ENCODE results near the gene ZDHHC21. TPM values are rescaled to one million over a fixed set of nuclear protein-coding genes. Genes with fewer than 3 reads are reported as not detected.

Gene ZDHHC21
- polyA plus RNA-seq, 2 of the 4 experiments (the other 2 are of a cell fraction): 3.7 to 9.1 TPM

DNA sequence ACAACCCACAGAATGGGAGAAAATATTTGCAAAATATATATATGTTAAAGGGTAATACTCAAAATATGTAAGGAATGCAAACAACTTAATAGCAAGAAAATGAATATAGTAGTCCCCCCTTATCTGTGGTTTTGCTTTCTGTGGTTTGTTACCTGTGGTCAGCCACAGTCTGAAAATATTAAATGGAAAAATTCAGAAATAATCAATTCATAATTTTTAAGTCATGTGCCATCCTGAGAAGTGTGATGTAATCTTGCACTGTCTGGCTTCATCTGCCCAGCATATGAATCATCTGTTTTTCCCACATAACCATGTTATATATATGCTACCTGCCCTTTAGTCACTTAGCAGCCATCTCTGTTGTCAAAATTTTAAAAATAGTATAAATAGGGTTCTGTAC is 17.6 kb upstream of the ZDHHC21 start:
- no peak overlapping the region for H3K4me3 ChIP-seq
- H3K4me1 ChIP-seq: no peaks in the 10 kb centered on the region
- no peak for TF ChIP-seq JUN (IDR thresholded peaks at IDR 0.05)
- TF ChIP-seq, protein P1, sequence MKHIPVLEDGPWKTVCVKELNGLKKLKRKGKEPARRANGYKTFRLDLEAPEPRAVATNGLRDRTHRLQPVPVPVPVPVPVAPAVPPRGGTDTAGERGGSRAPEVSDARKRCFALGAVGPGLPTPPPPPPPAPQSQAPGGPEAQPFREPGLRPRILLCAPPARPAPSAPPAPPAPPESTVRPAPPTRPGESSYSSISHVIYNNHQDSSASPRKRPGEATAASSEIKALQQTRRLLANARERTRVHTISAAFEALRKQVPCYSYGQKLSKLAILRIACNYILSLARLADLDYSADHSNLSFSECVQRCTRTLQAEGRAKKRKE (CRISPR knock-in tag; IDR thresholded peaks at IDR 0.05; ENCODE audit: low read depth): no peak
- TF ChIP-seq ZSCAN20 (CRISPR knock-in tag; IDR thresholded peaks at IDR 0.05): no peak
- no peak for TF ChIP-seq ZC3H11A (IDR thresholded peaks at IDR 0.05)
- TF ChIP-seq RFX5 (IDR thresholded peaks at IDR 0.05): no peak
- TF ChIP-seq RAD21 (conservative IDR thresholded peaks at IDR 0.05 in 1 of 2, IDR thresholded peaks at IDR 0.05 in 1 of 2): no peak
- TF ChIP-seq, protein P2, sequence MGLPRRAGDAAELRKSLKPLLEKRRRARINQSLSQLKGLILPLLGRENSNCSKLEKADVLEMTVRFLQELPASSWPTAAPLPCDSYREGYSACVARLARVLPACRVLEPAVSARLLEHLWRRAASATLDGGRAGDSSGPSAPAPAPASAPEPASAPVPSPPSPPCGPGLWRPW (IDR thresholded peaks at IDR 0.05): no peak
- TF ChIP-seq TP53 (CRISPR knock-in tag; IDR thresholded peaks at IDR 0.05): no peak
- no peak for TF ChIP-seq FOSL2 (IDR thresholded peaks at IDR 0.05)
- no peak for TF ChIP-seq FOSL2 (CRISPR knock-in tag; IDR thresholded peaks at IDR 0.05)
- TF ChIP-seq EHMT2 (IDR thresholded peaks at IDR 0.05; ENCODE audit: low read depth): no peak
- no peak for DNase-seq (ENCODE audit: low read depth in 1 of 2, low spot score in 1 of 2)
- CTCF ChIA-PET: interaction anchor here (1.0 kb wide), 1 partner anchor 59 kb away, joined by 3 read pairs; no protein-coding TSS in a partner anchor
- H3K4me2 ChIP-seq: no peak overlapping the region
- ATAC-seq: no peak
- H3K27ac ChIP-seq: no peak overlapping the region
- no peak for FAIRE-seq
- POLR2A ChIA-PET: no interaction called here
- 0 out of 3 replicates have a peak, but pooled peaks cover 3% of the 10 kb centered on the region for H3K9me3 ChIP-seq

DNA sequence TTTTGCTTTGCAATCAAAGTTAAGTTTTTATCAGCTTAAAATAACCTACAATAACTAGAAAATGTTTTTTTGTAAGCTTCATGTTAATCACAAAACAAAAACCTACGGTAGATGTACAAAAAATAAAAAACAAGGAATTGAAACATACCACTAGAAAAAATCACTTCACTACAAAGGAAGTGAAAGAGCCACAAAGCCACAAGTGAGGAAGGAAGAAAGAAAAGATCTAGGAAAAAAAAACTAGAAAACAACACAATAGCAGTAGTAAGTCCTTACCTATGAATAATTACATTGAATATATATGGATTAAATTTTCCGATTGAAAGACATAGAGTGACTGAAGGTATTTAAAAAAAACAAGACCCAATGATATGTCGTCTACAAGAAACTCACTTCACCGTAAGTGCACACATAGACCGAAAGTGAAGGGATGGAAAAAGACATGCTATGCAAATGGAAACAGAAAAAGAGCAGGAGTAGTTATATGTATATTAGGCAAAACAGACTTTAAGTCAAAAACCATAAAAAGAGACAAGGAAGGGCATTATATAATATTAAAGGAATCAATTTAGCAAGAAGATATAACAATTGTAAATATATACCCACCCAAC is 13.4 kb upstream of the ZDHHC21 start:
- H3K27ac ChIP-seq: no peak overlapping the region
- DNase-seq (ENCODE audit: low read depth in 1 of 2, low spot score in 1 of 2): no peak
- TF ChIP-seq CHD4 (IDR thresholded peaks at IDR 0.05; ENCODE audit: borderline replicate concordance): no peak
- TF ChIP-seq MAZ (IDR thresholded peaks at IDR 0.05; ENCODE audit: borderline replicate concordance, low read depth, low read length): no peak
- no peak for TF ChIP-seq KDM1A (IDR thresholded peaks at IDR 0.05; ENCODE audit: low read depth)
- TF ChIP-seq, protein P3, sequence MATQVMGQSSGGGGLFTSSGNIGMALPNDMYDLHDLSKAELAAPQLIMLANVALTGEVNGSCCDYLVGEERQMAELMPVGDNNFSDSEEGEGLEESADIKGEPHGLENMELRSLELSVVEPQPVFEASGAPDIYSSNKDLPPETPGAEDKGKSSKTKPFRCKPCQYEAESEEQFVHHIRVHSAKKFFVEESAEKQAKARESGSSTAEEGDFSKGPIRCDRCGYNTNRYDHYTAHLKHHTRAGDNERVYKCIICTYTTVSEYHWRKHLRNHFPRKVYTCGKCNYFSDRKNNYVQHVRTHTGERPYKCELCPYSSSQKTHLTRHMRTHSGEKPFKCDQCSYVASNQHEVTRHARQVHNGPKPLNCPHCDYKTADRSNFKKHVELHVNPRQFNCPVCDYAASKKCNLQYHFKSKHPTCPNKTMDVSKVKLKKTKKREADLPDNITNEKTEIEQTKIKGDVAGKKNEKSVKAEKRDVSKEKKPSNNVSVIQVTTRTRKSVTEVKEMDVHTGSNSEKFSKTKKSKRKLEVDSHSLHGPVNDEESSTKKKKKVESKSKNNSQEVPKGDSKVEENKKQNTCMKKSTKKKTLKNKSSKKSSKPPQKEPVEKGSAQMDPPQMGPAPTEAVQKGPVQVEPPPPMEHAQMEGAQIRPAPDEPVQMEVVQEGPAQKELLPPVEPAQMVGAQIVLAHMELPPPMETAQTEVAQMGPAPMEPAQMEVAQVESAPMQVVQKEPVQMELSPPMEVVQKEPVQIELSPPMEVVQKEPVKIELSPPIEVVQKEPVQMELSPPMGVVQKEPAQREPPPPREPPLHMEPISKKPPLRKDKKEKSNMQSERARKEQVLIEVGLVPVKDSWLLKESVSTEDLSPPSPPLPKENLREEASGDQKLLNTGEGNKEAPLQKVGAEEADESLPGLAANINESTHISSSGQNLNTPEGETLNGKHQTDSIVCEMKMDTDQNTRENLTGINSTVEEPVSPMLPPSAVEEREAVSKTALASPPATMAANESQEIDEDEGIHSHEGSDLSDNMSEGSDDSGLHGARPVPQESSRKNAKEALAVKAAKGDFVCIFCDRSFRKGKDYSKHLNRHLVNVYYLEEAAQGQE (IDR thresholded peaks at IDR 0.05): no peak
- TF ChIP-seq, protein P4, sequence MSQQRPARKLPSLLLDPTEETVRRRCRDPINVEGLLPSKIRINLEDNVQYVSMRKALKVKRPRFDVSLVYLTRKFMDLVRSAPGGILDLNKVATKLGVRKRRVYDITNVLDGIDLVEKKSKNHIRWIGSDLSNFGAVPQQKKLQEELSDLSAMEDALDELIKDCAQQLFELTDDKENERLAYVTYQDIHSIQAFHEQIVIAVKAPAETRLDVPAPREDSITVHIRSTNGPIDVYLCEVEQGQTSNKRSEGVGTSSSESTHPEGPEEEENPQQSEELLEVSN (IDR thresholded peaks at IDR 0.05; ENCODE audit: borderline replicate concordance, low read depth): no peak
- no peak for TF ChIP-seq SREBF2 (IDR thresholded peaks at IDR 0.05)
- no peak for TF ChIP-seq CBX8 (IDR thresholded peaks at IDR 0.05)
- TF ChIP-seq TP53 (CRISPR knock-in tag; IDR thresholded peaks at IDR 0.05): no peak
- TF ChIP-seq, protein P2 (IDR thresholded peaks at IDR 0.05): no peak
- TF ChIP-seq EHF (CRISPR knock-in tag; IDR thresholded peaks at IDR 0.05): no peak
- TF ChIP-seq HOXA7 (CRISPR knock-in tag; IDR thresholded peaks at IDR 0.05): no peak
- no peak for TF ChIP-seq RFX5 (IDR thresholded peaks at IDR 0.05)
- TF ChIP-seq ZSCAN20 (CRISPR knock-in tag; IDR thresholded peaks at IDR 0.05): no peak
- no peak for TF ChIP-seq EHMT2 (IDR thresholded peaks at IDR 0.05; ENCODE audit: low read depth)
- TF ChIP-seq, protein P5, sequence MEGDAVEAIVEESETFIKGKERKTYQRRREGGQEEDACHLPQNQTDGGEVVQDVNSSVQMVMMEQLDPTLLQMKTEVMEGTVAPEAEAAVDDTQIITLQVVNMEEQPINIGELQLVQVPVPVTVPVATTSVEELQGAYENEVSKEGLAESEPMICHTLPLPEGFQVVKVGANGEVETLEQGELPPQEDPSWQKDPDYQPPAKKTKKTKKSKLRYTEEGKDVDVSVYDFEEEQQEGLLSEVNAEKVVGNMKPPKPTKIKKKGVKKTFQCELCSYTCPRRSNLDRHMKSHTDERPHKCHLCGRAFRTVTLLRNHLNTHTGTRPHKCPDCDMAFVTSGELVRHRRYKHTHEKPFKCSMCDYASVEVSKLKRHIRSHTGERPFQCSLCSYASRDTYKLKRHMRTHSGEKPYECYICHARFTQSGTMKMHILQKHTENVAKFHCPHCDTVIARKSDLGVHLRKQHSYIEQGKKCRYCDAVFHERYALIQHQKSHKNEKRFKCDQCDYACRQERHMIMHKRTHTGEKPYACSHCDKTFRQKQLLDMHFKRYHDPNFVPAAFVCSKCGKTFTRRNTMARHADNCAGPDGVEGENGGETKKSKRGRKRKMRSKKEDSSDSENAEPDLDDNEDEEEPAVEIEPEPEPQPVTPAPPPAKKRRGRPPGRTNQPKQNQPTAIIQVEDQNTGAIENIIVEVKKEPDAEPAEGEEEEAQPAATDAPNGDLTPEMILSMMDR (IDR thresholded peaks at IDR 0.05): no peak
- TF ChIP-seq TFCP2L1 (CRISPR knock-in tag; IDR thresholded peaks at IDR 0.05): no peak
- no peak for TF ChIP-seq ZC3H11A (IDR thresholded peaks at IDR 0.05)
- no peak overlapping the region for H3K4me2 ChIP-seq
- H3K9me3 ChIP-seq: peaks cover 17% of the 10 kb centered on the region
- CTCF ChIA-PET: interaction anchor here (1.0 kb wide), 1 partner anchor 241 kb away, joined by 4 read pairs; no protein-coding TSS in a partner anchor
- H3K4me3 ChIP-seq: no peak overlapping the region
- POLR2A ChIA-PET: no interaction called here
- no peaks in the 10 kb centered on the region for H3K4me1 ChIP-seq
- FAIRE-seq: no peak
- 46% methylated on average over 5 of the region's 5 CpGs for WGBS (ENCODE audit: missing lambda C conversion rate)
- no peak for ATAC-seq

Measured in A549 (cell line).